Uterus (tissue), 2 donors: ENCODE data around the gene BTG3.

Experiments
- CTCF ChIP-seq, 4 experiments: fragments of 200-600 bp in 2 of 4; fragments of 450-650 bp in 2 of 4; sonication (generic) in 2 of 4; IDR thresholded peaks; one replicate each; pipeline ENCODE4 v1.5.1; 2016 to 2019; ENCODE audit warnings: antibody characterized with exemption in 4 of 4, mild to moderate bottlenecking in 2 of 4, moderate library complexity in 1 of 4
- POLR2A ChIP-seq, 2 donors: fragments of 450-650 bp; IDR thresholded peaks; one replicate each; pipeline ENCODE4 v1.6.1; 2016; ENCODE audit warnings: antibody characterized with exemption in 2 of 2, mild to moderate bottlenecking in 1 of 2, moderate library complexity in 1 of 2

DNA sequence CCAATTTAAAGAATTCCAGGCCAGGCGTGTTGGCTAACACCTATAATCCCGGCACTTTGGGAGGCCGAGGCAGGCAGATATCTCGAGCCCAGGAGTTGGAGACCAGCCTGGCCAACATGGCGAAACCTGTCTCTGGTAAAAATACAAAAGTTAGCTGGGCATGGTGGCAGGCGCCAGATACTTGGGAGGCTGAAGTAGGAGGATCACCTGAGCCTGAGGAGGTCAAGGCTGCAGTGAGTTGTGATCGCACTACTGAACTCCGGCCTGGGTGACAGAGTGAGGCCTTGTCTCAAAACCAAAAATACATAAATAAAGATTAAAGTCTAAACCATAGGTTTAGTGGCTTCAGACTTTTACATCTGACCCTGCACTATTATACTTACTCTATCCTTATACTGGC lies 32.4 kb downstream of the BTG3 start:
- TF ChIP-seq CTCF (IDR thresholded peaks at IDR 0.05) = no peak
- no peak for TF ChIP-seq POLR2A (IDR thresholded peaks at IDR 0.05)
